NCI-H1694 (cell line): ENCODE measurements around the gene FOXP2.

Experiments used
- DNase-seq: peaks from one replicate; lab custom pipeline; 2025; lab: John Stamatoyannopoulos, UW

FOXP2 gene

GRCh38 chr7:114722562-114722961 lies 307.9 kb downstream of the FOXP2 start:
- DNase-seq: no peak

- DNase-seq: no peak
These were observed 308.7 kb downstream of the FOXP2 start for GRCh38 chr7:114723308-114723707.

DNA sequence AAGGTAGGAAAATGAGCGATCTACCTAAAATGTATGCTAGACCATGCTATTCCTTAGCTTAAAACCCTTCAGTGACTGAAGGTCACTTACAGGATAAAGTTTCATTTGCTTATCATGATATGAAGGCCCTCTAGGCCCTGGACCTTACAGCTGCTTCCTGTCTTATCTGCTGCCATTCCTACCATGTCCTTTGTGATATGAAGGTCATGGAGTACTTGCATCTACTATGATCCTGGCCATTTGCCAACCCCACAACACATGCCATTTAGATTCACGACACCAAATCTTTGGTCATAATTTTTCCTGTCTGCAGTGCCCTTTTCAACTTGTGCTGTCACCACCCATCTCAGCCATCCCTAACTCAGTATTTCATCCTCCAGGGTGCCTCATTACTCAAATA lies 325.5 kb downstream of the FOXP2 start:
- DNase-seq: no peak

DNA sequence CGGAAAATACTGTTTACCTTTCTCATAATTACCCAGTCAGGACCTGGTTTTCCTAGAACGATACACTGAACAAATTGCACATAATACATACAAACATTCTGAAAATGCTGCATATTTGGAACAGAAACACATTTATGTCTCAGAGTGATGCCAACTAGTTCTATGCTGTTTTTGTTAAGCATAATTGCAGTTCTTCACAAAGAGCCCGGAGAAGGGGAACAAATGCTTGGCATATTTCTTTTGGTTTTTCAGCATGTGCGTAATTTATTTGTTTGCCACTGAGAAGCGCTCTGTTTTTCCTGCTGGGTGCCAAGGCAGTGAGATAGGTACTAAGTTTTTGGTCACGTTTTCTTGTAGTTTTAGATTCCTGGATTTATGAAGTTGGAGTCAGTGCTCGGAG lies 326.3 kb downstream of the FOXP2 start:
- DNase-seq: no peak

DNA sequence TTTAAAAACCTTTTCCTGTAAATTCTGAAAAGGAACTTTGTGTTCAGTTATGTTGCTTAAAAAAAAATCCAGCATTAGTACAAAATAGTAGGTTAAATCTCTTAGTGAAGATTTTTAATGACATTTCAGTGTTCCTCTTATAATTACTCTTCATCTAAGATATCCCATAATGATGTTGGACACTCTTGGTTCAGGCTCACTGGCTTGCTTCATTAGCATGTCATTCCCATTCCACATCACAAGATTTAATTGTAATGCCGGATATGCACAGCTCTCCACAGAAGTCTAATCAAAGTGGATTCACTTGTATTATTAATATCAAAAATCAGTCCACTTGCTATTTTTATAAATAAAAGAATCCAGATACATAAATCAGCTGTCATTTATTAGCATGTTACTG lies 327.3 kb downstream of the FOXP2 start:
- no peak for DNase-seq
